ENCODE results near the gene ZDHHC3.

DNA sequence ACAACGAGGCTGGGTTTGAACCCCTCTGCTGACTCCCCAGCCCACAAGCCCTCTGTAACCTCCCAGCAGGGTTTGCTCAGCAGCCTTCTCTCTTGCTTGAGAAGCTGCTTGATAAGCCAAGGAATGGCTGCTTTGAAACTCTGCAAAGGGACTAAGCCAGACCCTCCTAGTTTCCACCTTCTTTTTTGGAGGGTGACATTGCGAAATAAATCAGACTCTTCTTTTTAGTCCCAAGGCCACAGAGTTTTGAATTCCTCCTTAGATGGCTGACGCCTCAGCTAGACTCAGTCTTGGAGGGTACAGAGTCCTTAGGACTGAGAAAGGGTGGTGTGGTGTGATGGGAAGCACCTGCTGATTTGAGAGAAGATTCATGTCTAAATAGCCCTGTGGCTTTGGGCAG lies 100.4 kb downstream of the ZDHHC3 start:
- TF ChIP-seq, protein P1, sequence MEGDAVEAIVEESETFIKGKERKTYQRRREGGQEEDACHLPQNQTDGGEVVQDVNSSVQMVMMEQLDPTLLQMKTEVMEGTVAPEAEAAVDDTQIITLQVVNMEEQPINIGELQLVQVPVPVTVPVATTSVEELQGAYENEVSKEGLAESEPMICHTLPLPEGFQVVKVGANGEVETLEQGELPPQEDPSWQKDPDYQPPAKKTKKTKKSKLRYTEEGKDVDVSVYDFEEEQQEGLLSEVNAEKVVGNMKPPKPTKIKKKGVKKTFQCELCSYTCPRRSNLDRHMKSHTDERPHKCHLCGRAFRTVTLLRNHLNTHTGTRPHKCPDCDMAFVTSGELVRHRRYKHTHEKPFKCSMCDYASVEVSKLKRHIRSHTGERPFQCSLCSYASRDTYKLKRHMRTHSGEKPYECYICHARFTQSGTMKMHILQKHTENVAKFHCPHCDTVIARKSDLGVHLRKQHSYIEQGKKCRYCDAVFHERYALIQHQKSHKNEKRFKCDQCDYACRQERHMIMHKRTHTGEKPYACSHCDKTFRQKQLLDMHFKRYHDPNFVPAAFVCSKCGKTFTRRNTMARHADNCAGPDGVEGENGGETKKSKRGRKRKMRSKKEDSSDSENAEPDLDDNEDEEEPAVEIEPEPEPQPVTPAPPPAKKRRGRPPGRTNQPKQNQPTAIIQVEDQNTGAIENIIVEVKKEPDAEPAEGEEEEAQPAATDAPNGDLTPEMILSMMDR (IDR thresholded peaks at IDR 0.05; ENCODE audit: insufficient read depth, low read length), result no peak
- TF ChIP-seq POLR2AphosphoS5 (IDR thresholded peaks at IDR 0.05; ENCODE audit: low read depth) (no peak), GABPA (IDR thresholded peaks at IDR 0.05; ENCODE audit: low read depth) (no peak), SPI1 (IDR thresholded peaks at IDR 0.05; ENCODE audit: borderline replicate concordance, low read depth) (no peak)
- TF ChIP-seq, protein P2, sequence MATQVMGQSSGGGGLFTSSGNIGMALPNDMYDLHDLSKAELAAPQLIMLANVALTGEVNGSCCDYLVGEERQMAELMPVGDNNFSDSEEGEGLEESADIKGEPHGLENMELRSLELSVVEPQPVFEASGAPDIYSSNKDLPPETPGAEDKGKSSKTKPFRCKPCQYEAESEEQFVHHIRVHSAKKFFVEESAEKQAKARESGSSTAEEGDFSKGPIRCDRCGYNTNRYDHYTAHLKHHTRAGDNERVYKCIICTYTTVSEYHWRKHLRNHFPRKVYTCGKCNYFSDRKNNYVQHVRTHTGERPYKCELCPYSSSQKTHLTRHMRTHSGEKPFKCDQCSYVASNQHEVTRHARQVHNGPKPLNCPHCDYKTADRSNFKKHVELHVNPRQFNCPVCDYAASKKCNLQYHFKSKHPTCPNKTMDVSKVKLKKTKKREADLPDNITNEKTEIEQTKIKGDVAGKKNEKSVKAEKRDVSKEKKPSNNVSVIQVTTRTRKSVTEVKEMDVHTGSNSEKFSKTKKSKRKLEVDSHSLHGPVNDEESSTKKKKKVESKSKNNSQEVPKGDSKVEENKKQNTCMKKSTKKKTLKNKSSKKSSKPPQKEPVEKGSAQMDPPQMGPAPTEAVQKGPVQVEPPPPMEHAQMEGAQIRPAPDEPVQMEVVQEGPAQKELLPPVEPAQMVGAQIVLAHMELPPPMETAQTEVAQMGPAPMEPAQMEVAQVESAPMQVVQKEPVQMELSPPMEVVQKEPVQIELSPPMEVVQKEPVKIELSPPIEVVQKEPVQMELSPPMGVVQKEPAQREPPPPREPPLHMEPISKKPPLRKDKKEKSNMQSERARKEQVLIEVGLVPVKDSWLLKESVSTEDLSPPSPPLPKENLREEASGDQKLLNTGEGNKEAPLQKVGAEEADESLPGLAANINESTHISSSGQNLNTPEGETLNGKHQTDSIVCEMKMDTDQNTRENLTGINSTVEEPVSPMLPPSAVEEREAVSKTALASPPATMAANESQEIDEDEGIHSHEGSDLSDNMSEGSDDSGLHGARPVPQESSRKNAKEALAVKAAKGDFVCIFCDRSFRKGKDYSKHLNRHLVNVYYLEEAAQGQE (IDR thresholded peaks at IDR 0.05; ENCODE audit: insufficient replicate concordance, low read depth), result no peak
